Stimulated activated naive B cell treated with anti-CD40 and anti-IgM and Interleukin-4, amounts not matched to agents 10 μg/mL and 1 μg/mL and 100 μg/mL, for 72 hours (primary cell): Measurements from ENCODE around the gene INSIG2.

Experiments
- ATAC-seq, 2 donors: fragments of 150-1000 bp; cut with Tn5 transposase; replicated peaks; 2 replicates each; pipeline ENCODE4 v1.10.0; 2021; ENCODE audit warnings: moderate library complexity in 1 of 2
- DNase-seq: peaks from one replicate; pipeline ENCODE4 v3.0.0; 2021
- H3K27ac Mint-ChIP-seq: one replicate; pipeline ENCODE4 v1.8.0; 2022; ENCODE audit warnings: mild to moderate bottlenecking, mixed read lengths
- H3K27me3 Mint-ChIP-seq, 2 donors: one replicate each; pipeline ENCODE4 v1.8.0; 2022; ENCODE audit warnings: mixed read lengths in 2 of 2
- H3K36me3 Mint-ChIP-seq, 2 donors: one replicate each; pipeline ENCODE4 v1.8.0; 2022; ENCODE audit warnings: mixed read lengths in 2 of 2, mild to moderate bottlenecking in 1 of 2
- H3K4me1 Mint-ChIP-seq, 2 donors: one replicate each; pipeline ENCODE4 v1.8.0; 2022; ENCODE audit warnings: mixed read lengths in 2 of 2, mild to moderate bottlenecking in 1 of 2
- H3K4me3 Mint-ChIP-seq, 2 donors: one replicate each; pipeline ENCODE4 v1.8.0; 2022; ENCODE audit warnings: mild to moderate bottlenecking in 2 of 2, mixed read lengths in 2 of 2, moderate library complexity in 1 of 2
- H3K9me3 Mint-ChIP-seq, 2 donors: one replicate each; pipeline ENCODE4 v1.8.0; 2022; ENCODE audit warnings: mixed read lengths in 2 of 2, mild to moderate bottlenecking in 1 of 2

INSIG2 gene

GRCh38 chr2:118053681-118054080 lies 34.6 kb upstream of the INSIG2 start:
- no peak for ATAC-seq
- peaks cover 20 to 45% of the 10 kb centered on the region in 2 donors for H3K4me1 Mint-ChIP-seq
- no peak overlapping the region for H3K4me3 Mint-ChIP-seq
- H3K27ac Mint-ChIP-seq: no peak overlapping the region
- DNase-seq: no peak
- H3K36me3 Mint-ChIP-seq: no peaks in the 10 kb centered on the region
- no peaks in the 10 kb centered on the region for H3K27me3 Mint-ChIP-seq
- H3K9me3 Mint-ChIP-seq: no peaks in the 10 kb centered on the region

- H3K4me3 Mint-ChIP-seq: no peak overlapping the region
- ATAC-seq (no peak), DNase-seq (no peak)
- no peaks in the 10 kb centered on the region for H3K9me3 Mint-ChIP-seq
- peaks cover 20 to 46% of the 10 kb centered on the region in 2 donors for H3K4me1 Mint-ChIP-seq
- H3K27ac Mint-ChIP-seq: no peak overlapping the region
- no peaks in the 10 kb centered on the region for H3K36me3 Mint-ChIP-seq
- no peaks in the 10 kb centered on the region for H3K27me3 Mint-ChIP-seq
Measured at GRCh38 chr2:118054213-118055008, 33.9 kb upstream of the INSIG2 start.

- Mint-ChIP-seq H3K4me1 (peaks cover 20 to 48% of the 10 kb centered on the region in 2 donors), H3K27me3 (no peaks in the 10 kb centered on the region), H3K27ac (peak overlapping the region; percentile 79), H3K9me3 (no peaks in the 10 kb centered on the region), H3K36me3 (no peaks in the 10 kb centered on the region), H3K4me3 (peak overlapping the region; percentile 57 to 60)
- no peak for DNase-seq
- ATAC-seq: peak; percentile 87 to 89
Measured at GRCh38 chr2:118055512-118056164, 32.6 kb upstream of the INSIG2 start.

- peak overlapping the region; percentile 79 for H3K27ac Mint-ChIP-seq
- DNase-seq: peak; percentile 50
- H3K9me3 Mint-ChIP-seq: no peaks in the 10 kb centered on the region
- H3K27me3 Mint-ChIP-seq: no peaks in the 10 kb centered on the region
- peak; percentile 95 to 96 for ATAC-seq
- peaks cover 20 to 50% of the 10 kb centered on the region in 2 donors for H3K4me1 Mint-ChIP-seq
- H3K36me3 Mint-ChIP-seq: no peaks in the 10 kb centered on the region
- peak overlapping the region in 1 of 2 donors; percentile 57 for H3K4me3 Mint-ChIP-seq
Measured at GRCh38 chr2:118056165-118056534, 32.1 kb upstream of the INSIG2 start.

- H3K9me3 Mint-ChIP-seq: no peaks in the 10 kb centered on the region
- H3K36me3 Mint-ChIP-seq: no peaks in the 10 kb centered on the region
- H3K4me1 Mint-ChIP-seq: peaks cover 24 to 54% of the 10 kb centered on the region in 2 donors
- DNase-seq: no peak
- no peaks in the 10 kb centered on the region for H3K27me3 Mint-ChIP-seq
- no peak overlapping the region for H3K27ac Mint-ChIP-seq
- no peak for ATAC-seq
- H3K4me3 Mint-ChIP-seq: no peak overlapping the region
Measured at GRCh38 chr2:118056801-118057200, 31.5 kb upstream of the INSIG2 start.

GRCh38 chr2:118058951-118059350 lies 29.3 kb upstream of the INSIG2 start:
- Mint-ChIP-seq H3K4me3 (no peak overlapping the region), H3K27ac (no peak overlapping the region), H3K27me3 (peaks cover 0 to 8% of the 10 kb centered on the region in 2 donors), H3K4me1 (peaks cover 24 to 54% of the 10 kb centered on the region in 2 donors), H3K36me3 (no peaks in the 10 kb centered on the region), H3K9me3 (no peaks in the 10 kb centered on the region)
- DNase-seq (no peak), ATAC-seq (no peak)

GRCh38 chr2:118059919-118060478 lies 28.3 kb upstream of the INSIG2 start:
- Mint-ChIP-seq H3K9me3 (no peaks in the 10 kb centered on the region), H3K4me3 (peak overlapping the region in 1 of 2 donors; percentile 1), H3K36me3 (no peaks in the 10 kb centered on the region), H3K27me3 (peaks cover 0 to 8% of the 10 kb centered on the region in 2 donors), H3K27ac (no peak overlapping the region), H3K4me1 (peaks cover 23 to 50% of the 10 kb centered on the region in 2 donors)
- DNase-seq: no peak
- ATAC-seq: peak; percentile 19 to 23

- peaks cover 0 to 10% of the 10 kb centered on the region in 2 donors for H3K27me3 Mint-ChIP-seq
- H3K4me3 Mint-ChIP-seq: no peak overlapping the region
- peaks cover 12 to 36% of the 10 kb centered on the region in 2 donors for H3K4me1 Mint-ChIP-seq
- no peaks in the 10 kb centered on the region for H3K36me3 Mint-ChIP-seq
- ATAC-seq: peak; percentile 70 to 71
- no peaks in the 10 kb centered on the region for H3K9me3 Mint-ChIP-seq
- H3K27ac Mint-ChIP-seq: peak overlapping the region; percentile 27
- no peak for DNase-seq
Measured at GRCh38 chr2:118061135-118061955, 26.9 kb upstream of the INSIG2 start.

GRCh38 chr2:118062048-118062447 lies 26.2 kb upstream of the INSIG2 start:
- Mint-ChIP-seq H3K4me1 (peaks cover 12 to 31% of the 10 kb centered on the region in 2 donors), H3K27me3 (peaks cover 0 to 13% of the 10 kb centered on the region in 2 donors), H3K36me3 (no peaks in the 10 kb centered on the region), H3K27ac (no peak overlapping the region), H3K4me3 (no peak overlapping the region), H3K9me3 (no peaks in the 10 kb centered on the region)
- no peak for ATAC-seq
- DNase-seq: no peak

GRCh38 chr2:118062669-118063068 lies 25.6 kb upstream of the INSIG2 start:
- ATAC-seq: no peak
- no peak overlapping the region for H3K4me3 Mint-ChIP-seq
- no peak for DNase-seq
- no peaks in the 10 kb centered on the region for H3K36me3 Mint-ChIP-seq
- peaks cover 2 to 13% of the 10 kb centered on the region in 2 donors for H3K27me3 Mint-ChIP-seq
- H3K27ac Mint-ChIP-seq: no peak overlapping the region
- no peaks in the 10 kb centered on the region for H3K9me3 Mint-ChIP-seq
- H3K4me1 Mint-ChIP-seq: peaks cover 12 to 25% of the 10 kb centered on the region in 2 donors

GRCh38 chr2:118065015-118065706 lies 23.1 kb upstream of the INSIG2 start:
- H3K27me3 Mint-ChIP-seq: peaks cover 3 to 22% of the 10 kb centered on the region in 2 donors
- no peaks in the 10 kb centered on the region for H3K9me3 Mint-ChIP-seq
- DNase-seq (no peak), ATAC-seq (no peak)
- peaks cover 6 to 9% of the 10 kb centered on the region in 2 donors for H3K4me1 Mint-ChIP-seq
- H3K27ac Mint-ChIP-seq: no peak overlapping the region
- H3K4me3 Mint-ChIP-seq: no peak overlapping the region
- H3K36me3 Mint-ChIP-seq: no peaks in the 10 kb centered on the region

- ATAC-seq (no peak), DNase-seq (no peak)
- H3K27me3 Mint-ChIP-seq: peaks cover 3 to 22% of the 10 kb centered on the region in 2 donors
- H3K27ac Mint-ChIP-seq: no peak overlapping the region
- no peaks in the 10 kb centered on the region for H3K36me3 Mint-ChIP-seq
- H3K4me1 Mint-ChIP-seq: peaks cover 4 to 6% of the 10 kb centered on the region in 2 donors
- H3K4me3 Mint-ChIP-seq: no peak overlapping the region
- no peaks in the 10 kb centered on the region for H3K9me3 Mint-ChIP-seq
Measured at GRCh38 chr2:118065921-118066511, 22.3 kb upstream of the INSIG2 start.

GRCh38 chr2:118077636-118078247 lies 10.5 kb upstream of the INSIG2 start:
- Mint-ChIP-seq H3K4me3 (no peak overlapping the region), H3K9me3 (no peaks in the 10 kb centered on the region), H3K27me3 (peaks cover 7 to 28% of the 10 kb centered on the region in 2 donors), H3K36me3 (no peaks in the 10 kb centered on the region), H3K27ac (no peak overlapping the region), H3K4me1 (no peaks in the 10 kb centered on the region)
- ATAC-seq (no peak), DNase-seq (no peak)
